NB4 (cell line): ENCODE measurements around the gene CLIC1.

Experiments
- DNase-seq: peaks from one replicate; pipeline ENCODE4 v3.0.0; 2010; ENCODE audit warnings: low read depth
- H3K4me3 ChIP-seq: one replicate; pipeline ENCODE4 v1.5.1; 2011; ENCODE audit warnings: mild to moderate bottlenecking, low read depth, low read length, moderate library complexity
- MYC ChIP-seq: IDR thresholded peaks from 2 replicates; pipeline ENCODE4 v1.6.1; 2011; ENCODE audit warnings: low read depth, low read length
- POLR2A ChIP-seq: IDR thresholded peaks from 2 replicates; pipeline ENCODE4 v1.6.1; 2011; ENCODE audit warnings: mild to moderate bottlenecking; ENCODE audit not compliant: insufficient read length; ENCODE audit errors: extremely low read depth
- TF ChIP-seq, protein P1 (sequence below): IDR thresholded peaks from one replicate; pipeline ENCODE4 v1.5.1; 2012; ENCODE audit warnings: low read depth, low read length
- TF ChIP-seq, protein P2 (sequence below): IDR thresholded peaks from 2 replicates; pipeline ENCODE4 v1.6.1; 2011; ENCODE audit warnings: low read depth, low read length

The CLIC1 gene

DNA sequence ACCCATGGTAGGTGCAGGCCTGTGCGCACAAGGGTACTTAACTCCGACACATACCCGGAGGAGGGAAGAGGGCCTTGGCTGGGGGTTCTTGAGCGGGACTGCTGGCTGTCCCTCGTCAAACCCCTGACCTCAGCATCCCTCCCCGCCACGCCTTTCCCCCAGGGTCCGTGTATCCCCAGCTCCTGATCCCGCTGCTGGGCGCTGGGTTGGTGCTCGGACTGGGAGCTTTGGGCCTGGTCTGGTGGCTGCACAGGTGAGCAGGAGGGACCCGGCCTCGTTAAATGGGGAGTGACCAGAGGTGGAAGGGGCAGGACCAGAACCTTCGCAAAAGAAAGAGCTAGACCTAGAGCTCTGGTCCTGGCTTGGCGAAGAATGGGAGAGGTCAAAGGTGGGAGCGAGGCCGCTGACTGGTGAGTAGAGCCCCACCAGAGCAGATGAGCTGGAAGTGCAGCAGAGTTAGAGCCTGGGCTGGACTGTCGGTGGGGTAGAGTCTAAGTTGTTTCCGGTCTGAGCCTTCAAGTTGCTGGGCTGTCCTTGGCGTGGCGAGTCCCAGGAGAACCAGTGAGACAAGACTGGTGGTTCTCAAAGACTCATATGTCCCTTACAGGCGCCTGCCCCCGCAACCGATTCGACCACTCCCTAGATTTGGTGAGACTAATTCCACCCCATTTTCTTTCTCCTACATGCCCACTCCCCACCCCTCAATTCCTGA, 12.2 kb downstream of the CLIC1 start:
- DNase-seq, result no peak
- TF ChIP-seq POLR2A (no peak), MYC (no peak)
- TF ChIP-seq, protein P1, sequence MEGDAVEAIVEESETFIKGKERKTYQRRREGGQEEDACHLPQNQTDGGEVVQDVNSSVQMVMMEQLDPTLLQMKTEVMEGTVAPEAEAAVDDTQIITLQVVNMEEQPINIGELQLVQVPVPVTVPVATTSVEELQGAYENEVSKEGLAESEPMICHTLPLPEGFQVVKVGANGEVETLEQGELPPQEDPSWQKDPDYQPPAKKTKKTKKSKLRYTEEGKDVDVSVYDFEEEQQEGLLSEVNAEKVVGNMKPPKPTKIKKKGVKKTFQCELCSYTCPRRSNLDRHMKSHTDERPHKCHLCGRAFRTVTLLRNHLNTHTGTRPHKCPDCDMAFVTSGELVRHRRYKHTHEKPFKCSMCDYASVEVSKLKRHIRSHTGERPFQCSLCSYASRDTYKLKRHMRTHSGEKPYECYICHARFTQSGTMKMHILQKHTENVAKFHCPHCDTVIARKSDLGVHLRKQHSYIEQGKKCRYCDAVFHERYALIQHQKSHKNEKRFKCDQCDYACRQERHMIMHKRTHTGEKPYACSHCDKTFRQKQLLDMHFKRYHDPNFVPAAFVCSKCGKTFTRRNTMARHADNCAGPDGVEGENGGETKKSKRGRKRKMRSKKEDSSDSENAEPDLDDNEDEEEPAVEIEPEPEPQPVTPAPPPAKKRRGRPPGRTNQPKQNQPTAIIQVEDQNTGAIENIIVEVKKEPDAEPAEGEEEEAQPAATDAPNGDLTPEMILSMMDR, result no peak
- TF ChIP-seq, protein P2, sequence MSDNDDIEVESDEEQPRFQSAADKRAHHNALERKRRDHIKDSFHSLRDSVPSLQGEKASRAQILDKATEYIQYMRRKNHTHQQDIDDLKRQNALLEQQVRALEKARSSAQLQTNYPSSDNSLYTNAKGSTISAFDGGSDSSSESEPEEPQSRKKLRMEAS, result no peak
- H3K4me3 ChIP-seq, result no peak overlapping the region

DNA sequence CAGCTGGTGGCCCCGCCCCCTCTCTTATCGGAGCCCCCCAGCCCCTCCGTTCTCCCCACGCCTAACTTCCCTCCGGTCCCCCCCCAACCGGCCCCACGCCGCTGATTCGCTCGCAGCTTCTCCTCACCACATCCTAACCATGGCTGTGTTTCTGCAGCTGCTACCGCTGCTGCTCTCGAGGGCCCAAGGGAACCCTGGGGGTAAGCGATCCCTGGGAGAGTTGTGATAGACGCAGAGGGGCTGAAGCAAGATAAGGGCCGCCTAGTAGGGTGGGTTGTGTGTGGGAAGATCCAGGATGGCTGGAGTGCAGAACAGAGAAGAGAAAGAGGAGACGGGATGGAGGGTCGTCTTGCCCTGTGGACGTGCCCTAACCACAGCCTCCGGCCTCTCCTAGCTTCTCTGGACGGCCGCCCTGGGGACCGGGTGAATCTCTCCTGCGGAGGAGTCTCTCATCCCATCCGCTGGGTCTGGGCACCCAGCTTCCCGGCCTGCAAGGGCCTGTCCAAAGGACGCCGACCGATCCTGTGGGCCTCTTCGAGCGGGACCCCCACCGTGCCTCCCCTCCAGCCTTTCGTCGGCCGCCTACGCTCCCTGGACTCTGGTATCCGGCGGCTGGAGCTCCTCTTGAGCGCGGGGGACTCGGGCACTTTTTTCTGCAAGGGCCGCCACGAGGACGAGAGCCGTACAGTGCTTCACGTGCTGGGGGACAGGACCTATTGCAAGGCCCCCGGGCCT, 12.9 kb downstream of the CLIC1 start, which contains the start of gene MPIG6B:
TSS of gene MPIG6B (plus strand) at position 129 of the 735 bp plus-strand sequence. CDS start at position 140, 11 bp downstream.
- TF ChIP-seq, protein P2, result no peak
- TF ChIP-seq POLR2A (no peak), MYC (no peak)
- TF ChIP-seq, protein P1, result no peak
- no peak within 1 kb of the TSS for H3K4me3 ChIP-seq
- peak; percentile 79 for DNase-seq

DNA sequence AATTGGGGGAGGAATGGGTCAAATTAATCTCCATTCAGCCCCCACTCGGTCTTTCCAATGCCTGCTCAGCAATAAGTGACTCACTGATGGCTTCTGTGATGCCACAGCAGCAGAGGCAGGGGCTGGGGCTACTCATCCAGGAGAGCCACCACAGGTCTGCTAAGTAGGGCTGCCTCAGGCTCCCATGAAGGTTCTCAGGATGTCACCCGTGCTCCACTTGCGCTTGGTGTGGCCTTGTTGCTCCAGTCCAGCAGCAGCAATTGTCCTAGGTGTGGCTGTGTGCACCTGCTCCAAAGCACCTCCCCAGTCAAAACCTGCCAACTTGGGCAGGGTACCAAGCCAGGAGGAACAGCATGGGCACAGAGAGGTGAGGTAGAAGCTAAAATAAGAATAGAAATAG, 14.2 kb downstream of the CLIC1 start:
- H3K4me3 ChIP-seq, result no peak overlapping the region
- TF ChIP-seq POLR2A (no peak), MYC (no peak)
- TF ChIP-seq, protein P2, result no peak
- TF ChIP-seq, protein P1, result no peak
- DNase-seq, result no peak

DNA sequence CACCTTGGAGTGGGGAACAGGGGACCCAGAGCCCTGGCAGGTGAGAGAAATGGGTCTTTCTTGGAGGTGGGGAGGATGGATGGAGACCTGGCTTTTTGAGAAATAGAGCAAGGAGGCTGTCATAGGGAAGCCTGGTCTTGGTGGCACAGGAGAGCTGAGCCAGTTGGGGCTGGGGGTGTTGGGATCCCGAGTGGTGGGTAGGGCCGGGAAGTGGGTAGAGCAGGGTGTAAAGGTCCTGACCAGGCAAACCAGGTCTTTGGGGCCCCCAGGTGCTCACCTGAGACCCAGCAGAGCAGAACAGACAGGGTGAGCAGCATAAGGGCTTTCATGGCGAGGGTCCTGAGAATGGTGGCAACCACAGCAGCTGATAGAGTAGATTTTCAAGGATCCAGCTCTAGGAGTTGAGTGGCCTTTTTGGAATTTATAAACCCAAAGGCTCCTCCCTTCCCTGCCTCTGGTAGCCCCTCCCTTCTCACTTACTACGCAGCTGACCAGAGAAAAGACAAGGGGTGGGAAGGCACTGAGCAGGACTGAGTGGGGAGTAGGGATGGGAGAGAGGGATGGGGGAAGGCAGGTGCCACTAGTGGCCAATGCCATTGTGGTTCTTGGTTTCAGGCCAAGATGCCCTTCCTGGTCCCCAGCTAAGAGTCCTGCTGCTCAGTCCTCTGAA, 14.8 kb downstream of the CLIC1 start, which contains the start of gene LY6G6C:
TSS of gene LY6G6C (minus strand) at position 396 of the 670 bp plus-strand sequence. CDS start at position 329, 67 bp downstream.
- no peak for DNase-seq
- no peak within 1 kb of the TSS for H3K4me3 ChIP-seq
- TF ChIP-seq MYC (no peak), POLR2A (no peak)
- TF ChIP-seq, protein P1, result no peak
- TF ChIP-seq, protein P2, result no peak

DNA sequence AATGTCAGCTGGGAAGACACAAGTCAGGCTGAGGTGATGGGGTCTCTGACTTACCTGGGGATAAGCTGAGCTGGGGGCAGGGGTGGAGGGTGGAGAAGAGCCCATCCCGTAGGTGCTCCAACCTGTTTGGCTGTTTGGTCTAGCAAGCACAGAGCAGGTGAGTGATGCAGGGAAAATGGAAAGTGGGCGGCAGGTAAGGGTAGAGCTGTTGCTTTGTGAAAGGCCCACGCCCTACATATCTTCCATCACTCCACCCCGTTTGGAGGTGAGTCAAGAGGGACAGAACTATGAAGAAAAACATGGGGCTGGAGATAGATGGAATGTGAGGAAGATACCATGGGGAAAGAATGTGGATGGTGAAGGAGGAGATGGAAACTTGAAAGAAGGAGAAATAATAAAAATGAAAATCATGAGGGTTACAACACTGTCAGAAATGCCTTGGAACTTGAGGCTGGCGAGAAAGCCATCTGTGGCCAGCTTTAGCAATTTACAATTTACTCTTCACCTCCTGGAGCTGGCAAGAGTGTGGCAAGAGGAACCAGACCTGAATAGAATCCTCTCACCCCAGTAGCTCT, 16.0 kb downstream of the CLIC1 start:
- no peak for DNase-seq
- H3K4me3 ChIP-seq, result no peak overlapping the region
- TF ChIP-seq MYC (no peak), POLR2A (no peak)
- TF ChIP-seq, protein P2, result no peak
- TF ChIP-seq, protein P1, result no peak
